ENCODE results near the gene HMMR.

Gene HMMR

DNA sequence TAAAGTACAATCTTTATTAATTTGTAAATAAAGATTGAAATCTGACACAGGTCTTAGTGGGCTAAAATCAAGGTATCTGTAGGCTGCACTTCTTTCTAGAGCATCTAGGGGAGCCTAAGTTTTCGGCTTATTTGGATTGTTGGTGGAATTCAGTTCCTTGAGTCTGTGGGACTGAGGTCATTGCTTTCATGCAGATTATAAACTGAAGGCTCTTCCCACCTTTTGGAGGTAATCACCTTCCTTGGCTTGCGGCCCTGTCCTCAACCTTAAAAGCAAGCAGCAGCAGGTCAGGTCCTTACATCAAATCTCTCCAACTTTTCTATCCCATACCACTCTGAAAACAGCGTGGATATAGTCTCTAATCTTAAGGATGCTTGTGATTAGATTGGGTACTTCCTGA is 70.8 kb downstream of the HMMR start:
- no peaks in the 10 kb centered on the region for H4K20me1 ChIP-seq (ENCODE audit: insufficient read depth, low read length)
- H3K36me3 ChIP-seq (replicated peaks; ENCODE audit: low read depth, low read length): no peaks in the 10 kb centered on the region
- H3K79me2 ChIP-seq (ENCODE audit: low read length): no peaks in the 10 kb centered on the region
- H3K9ac ChIP-seq (ENCODE audit: low read length): no peak overlapping the region
- no peak overlapping the region for H3K27ac ChIP-seq (ENCODE audit: low read length)
- H3K4me1 ChIP-seq (ENCODE audit: low read length): no peaks in the 10 kb centered on the region
- H3K4me2 ChIP-seq (ENCODE audit: low read length): no peak overlapping the region
- TF ChIP-seq, protein P1, sequence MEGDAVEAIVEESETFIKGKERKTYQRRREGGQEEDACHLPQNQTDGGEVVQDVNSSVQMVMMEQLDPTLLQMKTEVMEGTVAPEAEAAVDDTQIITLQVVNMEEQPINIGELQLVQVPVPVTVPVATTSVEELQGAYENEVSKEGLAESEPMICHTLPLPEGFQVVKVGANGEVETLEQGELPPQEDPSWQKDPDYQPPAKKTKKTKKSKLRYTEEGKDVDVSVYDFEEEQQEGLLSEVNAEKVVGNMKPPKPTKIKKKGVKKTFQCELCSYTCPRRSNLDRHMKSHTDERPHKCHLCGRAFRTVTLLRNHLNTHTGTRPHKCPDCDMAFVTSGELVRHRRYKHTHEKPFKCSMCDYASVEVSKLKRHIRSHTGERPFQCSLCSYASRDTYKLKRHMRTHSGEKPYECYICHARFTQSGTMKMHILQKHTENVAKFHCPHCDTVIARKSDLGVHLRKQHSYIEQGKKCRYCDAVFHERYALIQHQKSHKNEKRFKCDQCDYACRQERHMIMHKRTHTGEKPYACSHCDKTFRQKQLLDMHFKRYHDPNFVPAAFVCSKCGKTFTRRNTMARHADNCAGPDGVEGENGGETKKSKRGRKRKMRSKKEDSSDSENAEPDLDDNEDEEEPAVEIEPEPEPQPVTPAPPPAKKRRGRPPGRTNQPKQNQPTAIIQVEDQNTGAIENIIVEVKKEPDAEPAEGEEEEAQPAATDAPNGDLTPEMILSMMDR (IDR thresholded peaks at IDR 0.05; ENCODE audit: low read depth, low read length): no peak
- TF ChIP-seq EZH2phosphoT487 (IDR thresholded peaks at IDR 0.05; ENCODE audit: low read depth): no peak
- H3K27me3 ChIP-seq (ENCODE audit: low read depth, low read length): no peaks in the 10 kb centered on the region
- H2AFZ ChIP-seq (ENCODE audit: low read depth, low read length): no peak overlapping the region
- H3K9me3 ChIP-seq (ENCODE audit: insufficient read depth, low read length): no peaks in the 10 kb centered on the region
- H3K4me3 ChIP-seq (ENCODE audit: low read length): no peak overlapping the region

DNA sequence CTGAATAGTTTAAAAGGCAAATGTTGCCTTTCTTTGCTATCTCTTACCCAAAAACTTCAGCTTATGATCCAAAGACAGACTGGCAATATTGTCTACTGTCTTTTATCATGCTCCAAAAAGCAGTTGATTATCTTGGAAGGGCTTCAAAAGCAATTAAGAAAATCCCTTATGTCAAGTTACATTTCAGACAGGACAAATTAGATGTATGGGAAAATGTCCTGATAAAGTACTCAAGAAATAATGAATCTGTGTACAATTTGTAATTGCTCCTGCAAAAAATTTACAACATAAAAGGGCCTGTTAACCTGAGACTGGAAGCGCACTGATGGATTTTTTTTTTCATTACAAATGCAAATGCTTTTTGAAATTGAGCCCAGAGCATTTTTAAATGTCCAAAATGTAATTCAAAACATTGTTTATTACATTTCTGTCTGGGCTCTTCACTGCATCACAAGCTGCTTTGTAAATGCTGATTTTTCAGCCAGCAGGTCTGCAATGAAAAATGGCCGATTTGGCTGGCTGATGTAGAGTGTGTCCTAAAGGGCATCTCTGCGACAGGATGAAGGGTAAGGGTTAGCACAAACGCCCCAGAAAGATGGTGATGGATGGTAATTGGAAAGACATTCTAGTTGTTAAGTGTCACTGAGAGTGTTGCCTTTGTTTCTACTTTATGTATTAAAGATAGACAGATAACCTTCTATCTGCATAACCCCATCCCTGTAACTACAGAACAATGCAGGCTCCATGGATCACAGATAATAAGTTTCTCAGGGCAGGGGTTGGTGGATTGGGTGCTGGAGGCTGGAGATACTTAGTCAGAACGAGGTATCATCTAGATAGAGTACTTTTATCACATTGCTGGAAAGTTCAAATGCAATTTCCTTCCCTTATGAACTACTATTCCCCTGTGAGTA is 72.0 kb downstream of the HMMR start:
- H3K9me3 ChIP-seq (ENCODE audit: insufficient read depth, low read length): no peaks in the 10 kb centered on the region
- no peak overlapping the region for H2AFZ ChIP-seq (ENCODE audit: low read depth, low read length)
- H3K4me2 ChIP-seq (ENCODE audit: low read length): no peak overlapping the region
- H3K4me1 ChIP-seq (ENCODE audit: low read length): no peaks in the 10 kb centered on the region
- H3K27me3 ChIP-seq (ENCODE audit: low read depth, low read length): no peaks in the 10 kb centered on the region
- H3K36me3 ChIP-seq (replicated peaks; ENCODE audit: low read depth, low read length): no peaks in the 10 kb centered on the region
- H3K27ac ChIP-seq (ENCODE audit: low read length): no peak overlapping the region
- no peaks in the 10 kb centered on the region for H4K20me1 ChIP-seq (ENCODE audit: insufficient read depth, low read length)
- no peak overlapping the region for H3K4me3 ChIP-seq (ENCODE audit: low read length)
- H3K9ac ChIP-seq (ENCODE audit: low read length): no peak overlapping the region
- no peak for TF ChIP-seq EZH2phosphoT487 (IDR thresholded peaks at IDR 0.05; ENCODE audit: low read depth)
- TF ChIP-seq, protein P1 (IDR thresholded peaks at IDR 0.05; ENCODE audit: low read depth, low read length): no peak
- H3K79me2 ChIP-seq (ENCODE audit: low read length): no peaks in the 10 kb centered on the region

DNA sequence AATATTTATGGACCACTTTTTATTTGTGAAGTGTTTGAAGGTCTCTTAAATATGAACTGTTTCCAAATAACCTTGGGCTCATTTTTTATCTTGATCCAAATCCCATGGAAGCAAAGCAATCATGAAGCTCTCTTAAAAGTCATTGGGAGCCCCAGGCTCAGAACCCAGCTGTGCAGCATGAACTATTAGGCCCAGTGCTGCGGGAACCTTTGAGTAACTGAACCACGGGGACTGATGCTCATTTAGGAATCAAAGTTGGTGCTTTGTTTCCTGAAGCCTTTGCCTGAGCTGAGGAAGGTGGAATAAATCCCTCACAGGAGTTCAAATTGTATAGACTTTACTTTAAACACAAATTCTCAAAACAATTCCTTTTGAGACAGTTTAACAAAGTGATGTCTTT is 72.8 kb downstream of the HMMR start:
- H3K36me3 ChIP-seq (replicated peaks; ENCODE audit: low read depth, low read length): no peaks in the 10 kb centered on the region
- H3K27ac ChIP-seq (ENCODE audit: low read length): no peak overlapping the region
- H2AFZ ChIP-seq (ENCODE audit: low read depth, low read length): no peak overlapping the region
- no peaks in the 10 kb centered on the region for H3K27me3 ChIP-seq (ENCODE audit: low read depth, low read length)
- H3K4me2 ChIP-seq (ENCODE audit: low read length): no peak overlapping the region
- no peaks in the 10 kb centered on the region for H3K79me2 ChIP-seq (ENCODE audit: low read length)
- TF ChIP-seq, protein P1 (IDR thresholded peaks at IDR 0.05; ENCODE audit: low read depth, low read length): no peak
- TF ChIP-seq EZH2phosphoT487 (IDR thresholded peaks at IDR 0.05; ENCODE audit: low read depth): no peak
- H4K20me1 ChIP-seq (ENCODE audit: insufficient read depth, low read length): no peaks in the 10 kb centered on the region
- no peaks in the 10 kb centered on the region for H3K9me3 ChIP-seq (ENCODE audit: insufficient read depth, low read length)
- H3K9ac ChIP-seq (ENCODE audit: low read length): no peak overlapping the region
- H3K4me1 ChIP-seq (ENCODE audit: low read length): no peaks in the 10 kb centered on the region
- no peak overlapping the region for H3K4me3 ChIP-seq (ENCODE audit: low read length)

DNA sequence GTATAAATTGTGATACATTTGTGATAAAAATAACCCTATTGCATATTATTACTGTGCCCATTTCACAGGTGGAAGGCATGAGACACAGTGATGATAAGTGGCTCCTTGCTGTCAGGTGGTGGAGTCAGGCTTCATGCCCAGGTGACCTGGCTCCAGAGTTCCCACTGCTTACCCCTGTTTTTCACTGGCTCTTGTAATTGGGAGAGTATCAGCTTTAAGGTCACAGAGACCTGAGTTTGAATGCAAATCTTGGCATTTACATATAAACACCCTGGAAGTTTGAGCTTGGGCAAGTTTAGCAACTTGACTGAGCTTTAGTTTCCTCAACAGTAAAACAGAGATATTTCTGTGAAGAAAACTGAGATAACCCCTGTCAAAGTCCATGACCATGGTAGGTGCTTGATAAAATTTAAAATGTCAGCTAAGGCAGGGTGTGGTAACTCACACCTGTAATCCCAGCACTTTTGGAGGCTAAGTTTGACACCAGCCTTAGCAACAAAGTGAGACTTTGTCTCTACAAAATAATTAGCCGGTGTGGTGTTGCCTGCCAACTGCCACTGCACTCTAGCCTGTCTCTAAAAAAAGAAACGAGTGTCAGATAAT is 74.2 kb downstream of the HMMR start:
- TF ChIP-seq, protein P1 (IDR thresholded peaks at IDR 0.05; ENCODE audit: low read depth, low read length): no peak
- TF ChIP-seq EZH2phosphoT487 (IDR thresholded peaks at IDR 0.05; ENCODE audit: low read depth): no peak
- Histone ChIP-seq H3K27me3 (ENCODE audit: low read depth, low read length) (no peaks in the 10 kb centered on the region), H3K9me3 (ENCODE audit: insufficient read depth, low read length) (no peaks in the 10 kb centered on the region), H3K4me2 (ENCODE audit: low read length) (no peak overlapping the region), H3K27ac (ENCODE audit: low read length) (no peak overlapping the region), H2AFZ (ENCODE audit: low read depth, low read length) (no peak overlapping the region), H4K20me1 (ENCODE audit: insufficient read depth, low read length) (no peaks in the 10 kb centered on the region), H3K79me2 (ENCODE audit: low read length) (no peaks in the 10 kb centered on the region), H3K4me1 (ENCODE audit: low read length) (no peaks in the 10 kb centered on the region), H3K36me3 (replicated peaks; ENCODE audit: low read depth, low read length) (no peaks in the 10 kb centered on the region), H3K4me3 (ENCODE audit: low read length) (no peak overlapping the region), H3K9ac (ENCODE audit: low read length) (no peak overlapping the region)
